ENCODE measurements around the gene DLG2.

- TF ChIP-seq CTCF (IDR thresholded peaks at IDR 0.05 in 4 of 5, conservative IDR thresholded peaks at IDR 0.05 in 1 of 5), result no peak
- no peak for TF ChIP-seq POLR2A (IDR thresholded peaks at IDR 0.05)
These were observed 606.1 kb downstream of the DLG2 start for GRCh38 chr11:85021058-85021457.
